ENCODE measurements around the gene MYL12A. TPM values are rescaled to one million over a fixed set of nuclear protein-coding genes. Genes with fewer than 3 reads are reported as not detected.

The MYL12A gene
- total and polyA plus RNA-seq, 2 of the 13 experiments (the other 11 are each of a cell fraction or from before 2014, with no cell fraction given), result 261 to 277 TPM

GRCh38 chr18:3297025-3297984 lies 49.7 kb downstream of the MYL12A start (continued):
- peak; percentile 54; the same call in 1 of the 2 replicates for TF ChIP-seq UBTF (CRISPR knock-in tag; IDR thresholded peaks at IDR 0.05)
- no peak for TF ChIP-seq ZSCAN30 (CRISPR knock-in tag; IDR thresholded peaks at IDR 0.05)
- TF ChIP-seq LRRFIP1 (CRISPR knock-in tag; conservative IDR thresholded peaks at IDR 0.05), result no peak
- peak; percentile 62; the same call in 1 of the 2 replicates for TF ChIP-seq SNAPC2 (CRISPR knock-in tag; IDR thresholded peaks at IDR 0.05)
- no peak for TF ChIP-seq NBN (conservative IDR thresholded peaks at IDR 0.05)
- peak; percentile 24; the same call in 1 of the 2 replicates for TF ChIP-seq ZBTB49 (CRISPR knock-in tag; IDR thresholded peaks at IDR 0.05; ENCODE audit: borderline replicate concordance)
- TF ChIP-seq ZNF574 (CRISPR knock-in tag; IDR thresholded peaks at IDR 0.05), result peak; percentile 99
- TF ChIP-seq LCORL (IDR thresholded peaks at IDR 0.05), result no peak
- peak; percentile 88 for TF ChIP-seq LCORL (CRISPR knock-in tag; IDR thresholded peaks at IDR 0.05)
- peak; percentile 60 for TF ChIP-seq ZBTB33 (CRISPR knock-in tag; IDR thresholded peaks at IDR 0.05)
- TF ChIP-seq ZBTB42 (CRISPR knock-in tag; IDR thresholded peaks at IDR 0.05), result no peak
- TF ChIP-seq NCOR1 (IDR thresholded peaks at IDR 0.05; ENCODE audit: borderline replicate concordance, low read length), result 0 out of 2 replicates have a peak, but pooled peaks have one; percentile 19
- TF ChIP-seq ZMYM4 (CRISPR knock-in tag; IDR thresholded peaks at IDR 0.05), result peak; percentile 100
- TF ChIP-seq KLF6 (CRISPR knock-in tag; IDR thresholded peaks at IDR 0.05), result peak; percentile 85
- peak; percentile 64; the same call in 1 of the 2 replicates for TF ChIP-seq SIN3A (IDR thresholded peaks at IDR 0.05; ENCODE audit: borderline replicate concordance, low read depth, low read length)
